GM12892 (cell line): ENCODE results near the gene PSD2.

Experiments used
- POLR2A ChIP-seq: IDR thresholded peaks from 2 replicates; pipeline ENCODE4 v1.6.1; 2011; ENCODE audit warnings: low read depth, low read length, control low read depth
- POLR2AphosphoS5 ChIP-seq: IDR thresholded peaks from 2 replicates; pipeline ENCODE4 v1.6.1; 2011; ENCODE audit warnings: low read depth, low read length, control low read depth
- TAF1 ChIP-seq: IDR thresholded peaks from 2 replicates; pipeline ENCODE4 v1.6.1; 2011; ENCODE audit warnings: low read depth, mild to moderate bottlenecking, control low read depth, low read length, borderline replicate concordance

DNA sequence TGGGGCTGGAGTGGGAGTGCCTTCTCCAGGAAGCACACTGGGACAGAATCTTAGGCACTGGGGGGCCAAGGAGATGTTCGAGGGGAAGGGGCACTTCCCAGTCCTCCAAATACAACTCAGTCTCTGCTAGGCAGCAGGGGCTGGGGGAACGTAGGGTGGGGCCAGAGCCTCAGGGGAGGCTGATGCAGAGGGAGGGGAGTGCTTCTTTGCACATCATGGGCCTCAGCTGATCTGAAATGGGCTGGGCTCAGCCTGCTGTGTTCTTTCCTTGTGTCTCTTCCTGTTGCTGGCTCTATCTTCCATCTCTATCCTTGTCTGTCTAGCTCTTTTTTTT lies 15.6 kb downstream of the PSD2 start:
- no peak for TF ChIP-seq POLR2A
- TF ChIP-seq POLR2AphosphoS5 = no peak
- TF ChIP-seq TAF1 = no peak
